NCI-H1930 (cell line): ENCODE results near the gene TGFB2.

Source experiments
- DNase-seq, 2 experiments: peaks; one replicate each; lab custom pipeline; 2025; lab: John Stamatoyannopoulos, UW

Gene TGFB2

GRCh38 chr1:218332416-218332815 is 12.7 kb upstream of the TGFB2 start:
- DNase-seq: no peak

GRCh38 chr1:218336328-218336727 is 8.8 kb upstream of the TGFB2 start:
- peak; percentile 25 to 39 for DNase-seq

GRCh38 chr1:218339267-218339831 is 5.8 kb upstream of the TGFB2 start:
- no peak for DNase-seq

DNA sequence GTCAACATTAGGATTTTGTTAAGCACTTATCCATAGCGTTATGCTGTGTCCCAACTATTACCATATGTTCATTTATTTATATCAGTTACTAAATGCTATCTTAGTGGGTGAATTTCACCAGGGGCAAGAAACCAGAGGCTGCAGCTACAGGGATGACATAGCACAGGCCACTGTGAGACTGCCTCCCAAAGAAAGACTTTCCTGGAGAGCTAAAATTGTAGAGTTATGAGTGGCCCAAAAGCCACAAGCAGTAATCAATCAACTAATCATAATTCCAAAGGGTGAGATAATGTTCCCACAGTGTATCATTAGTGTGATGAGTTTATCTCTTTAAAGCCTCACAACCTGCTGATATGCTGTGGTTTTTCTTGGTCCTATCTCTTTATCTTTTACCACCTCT is 3.8 kb upstream of the TGFB2 start:
- no peak for DNase-seq

GRCh38 chr1:218342091-218342490 is 3.0 kb upstream of the TGFB2 start:
- no peak for DNase-seq

DNA sequence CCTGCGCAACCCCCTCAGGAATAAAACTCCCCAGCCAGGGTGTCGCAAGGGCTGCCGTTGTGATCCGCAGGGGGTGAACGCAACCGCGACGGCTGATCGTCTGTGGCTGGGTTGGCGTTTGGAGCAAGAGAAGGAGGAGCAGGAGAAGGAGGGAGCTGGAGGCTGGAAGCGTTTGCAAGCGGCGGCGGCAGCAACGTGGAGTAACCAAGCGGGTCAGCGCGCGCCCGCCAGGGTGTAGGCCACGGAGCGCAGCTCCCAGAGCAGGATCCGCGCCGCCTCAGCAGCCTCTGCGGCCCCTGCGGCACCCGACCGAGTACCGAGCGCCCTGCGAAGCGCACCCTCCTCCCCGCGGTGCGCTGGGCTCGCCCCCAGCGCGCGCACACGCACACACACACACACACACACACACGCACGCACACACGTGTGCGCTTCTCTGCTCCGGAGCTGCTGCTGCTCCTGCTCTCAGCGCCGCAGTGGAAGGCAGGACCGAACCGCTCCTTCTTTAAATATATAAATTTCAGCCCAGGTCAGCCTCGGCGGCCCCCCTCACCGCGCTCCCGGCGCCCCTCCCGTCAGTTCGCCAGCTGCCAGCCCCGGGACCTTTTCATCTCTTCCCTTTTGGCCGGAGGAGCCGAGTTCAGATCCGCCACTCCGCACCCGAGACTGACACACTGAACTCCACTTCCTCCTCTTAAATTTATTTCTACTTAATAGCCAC is 696 bp downstream of the TGFB2 start:
- DNase-seq: no peak

DNA sequence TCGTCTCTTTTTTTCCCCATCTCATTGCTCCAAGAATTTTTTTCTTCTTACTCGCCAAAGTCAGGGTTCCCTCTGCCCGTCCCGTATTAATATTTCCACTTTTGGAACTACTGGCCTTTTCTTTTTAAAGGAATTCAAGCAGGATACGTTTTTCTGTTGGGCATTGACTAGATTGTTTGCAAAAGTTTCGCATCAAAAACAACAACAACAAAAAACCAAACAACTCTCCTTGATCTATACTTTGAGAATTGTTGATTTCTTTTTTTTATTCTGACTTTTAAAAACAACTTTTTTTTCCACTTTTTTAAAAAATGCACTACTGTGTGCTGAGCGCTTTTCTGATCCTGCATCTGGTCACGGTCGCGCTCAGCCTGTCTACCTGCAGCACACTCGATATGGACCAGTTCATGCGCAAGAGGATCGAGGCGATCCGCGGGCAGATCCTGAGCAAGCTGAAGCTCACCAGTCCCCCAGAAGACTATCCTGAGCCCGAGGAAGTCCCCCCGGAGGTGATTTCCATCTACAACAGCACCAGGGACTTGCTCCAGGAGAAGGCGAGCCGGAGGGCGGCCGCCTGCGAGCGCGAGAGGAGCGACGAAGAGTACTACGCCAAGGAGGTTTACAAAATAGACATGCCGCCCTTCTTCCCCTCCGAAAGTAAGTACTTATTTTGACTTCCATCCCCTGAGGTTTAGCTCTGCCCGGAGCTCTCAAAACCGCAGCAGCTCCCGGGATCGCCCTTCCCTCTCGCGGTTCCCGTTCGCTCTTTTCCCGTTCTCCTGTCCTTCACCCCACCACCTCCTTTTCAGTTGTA is 1.5 kb downstream of the TGFB2 start:
- DNase-seq: no peak

GRCh38 chr1:218347336-218347722 is 2.2 kb downstream of the TGFB2 start:
- DNase-seq: no peak

DNA sequence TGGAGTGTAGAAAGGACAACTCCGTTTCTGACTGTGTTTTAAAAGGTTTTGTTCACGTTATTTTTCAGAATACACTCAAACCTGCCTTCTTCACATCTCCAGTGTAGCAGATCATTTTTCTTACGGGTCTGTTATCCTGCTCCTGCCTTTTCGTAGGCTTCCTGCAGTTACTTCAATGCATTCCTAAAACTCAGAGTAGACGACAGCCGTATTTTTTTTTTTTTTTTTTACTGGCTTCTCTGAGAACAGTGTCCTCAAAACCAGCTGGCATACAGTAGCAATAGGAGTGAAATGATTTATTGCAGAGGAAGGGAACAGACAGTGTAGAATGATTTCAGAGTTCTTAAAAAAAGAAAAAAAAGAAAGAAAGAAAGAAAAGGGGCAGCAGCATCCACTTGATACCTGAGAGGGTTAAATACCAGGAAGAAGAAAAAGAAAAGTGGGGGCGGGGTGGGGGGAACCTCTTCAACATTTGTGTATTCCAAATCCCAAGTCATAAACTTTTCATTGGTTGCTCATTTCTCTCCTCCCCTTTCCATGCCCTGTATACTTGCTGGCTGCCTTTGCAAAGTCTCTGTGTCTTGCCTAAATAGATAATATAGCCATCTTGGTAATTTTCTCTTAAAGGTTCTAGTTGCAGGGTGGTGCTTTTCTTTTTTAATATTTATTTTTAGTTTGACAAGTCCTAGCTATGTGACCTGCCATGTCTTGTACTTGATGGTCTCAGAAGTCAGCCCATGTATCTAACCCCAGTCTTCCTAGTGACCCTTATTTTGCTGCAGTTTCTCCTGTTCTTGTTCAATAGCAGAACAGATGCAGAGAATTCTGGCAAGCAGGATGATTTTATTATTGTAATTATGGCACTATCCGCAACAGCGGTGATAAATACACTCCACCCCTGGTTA is 2.8 kb downstream of the TGFB2 start:
- DNase-seq: no peak

DNA sequence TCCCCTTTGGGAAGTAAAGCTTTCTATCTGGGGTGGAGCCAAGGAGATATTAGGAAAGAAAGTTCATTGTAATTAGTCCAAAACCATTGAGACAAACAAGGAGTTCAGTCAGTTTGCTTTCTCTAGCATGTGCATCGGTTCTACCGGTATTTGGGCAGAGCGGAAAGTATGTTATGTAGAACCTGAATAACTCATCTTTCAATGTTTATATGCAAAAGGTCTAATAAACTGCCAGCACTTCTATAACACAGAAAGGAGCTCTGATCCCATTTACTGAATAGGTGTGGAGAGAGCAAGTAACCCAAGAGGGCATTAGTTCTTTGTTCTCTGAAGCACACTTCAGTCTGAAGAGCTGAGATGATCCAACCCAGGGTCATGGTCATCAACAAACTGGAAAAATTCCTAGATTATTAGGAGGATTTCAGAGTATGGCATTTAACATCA is 3.5 kb downstream of the TGFB2 start:
- no peak for DNase-seq

GRCh38 chr1:218349348-218350034 is 4.4 kb downstream of the TGFB2 start:
- DNase-seq: no peak

GRCh38 chr1:218350035-218350525 is 4.9 kb downstream of the TGFB2 start:
- DNase-seq: no peak

DNA sequence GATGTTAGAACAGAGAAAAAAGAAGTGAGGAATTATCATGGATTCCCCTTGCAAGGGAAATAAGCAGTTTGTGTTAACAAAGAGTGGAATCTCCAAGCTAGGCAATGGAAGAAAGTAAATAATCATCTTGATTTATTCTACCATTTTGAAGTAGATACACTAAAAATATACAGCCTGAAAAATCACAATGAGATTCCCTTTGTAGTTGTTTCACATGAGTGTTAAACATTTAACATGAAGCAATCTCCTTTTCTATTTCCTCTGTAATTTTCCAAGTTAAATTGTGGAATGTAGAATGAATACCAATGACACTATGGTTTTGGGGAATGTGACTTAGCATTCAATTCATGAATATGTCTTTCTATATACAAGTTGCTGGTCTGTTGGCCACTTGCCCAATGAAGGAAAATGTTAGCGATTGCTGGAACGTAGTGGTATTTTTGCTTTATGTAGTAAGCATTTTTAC is 5.7 kb downstream of the TGFB2 start:
- no peak for DNase-seq

DNA sequence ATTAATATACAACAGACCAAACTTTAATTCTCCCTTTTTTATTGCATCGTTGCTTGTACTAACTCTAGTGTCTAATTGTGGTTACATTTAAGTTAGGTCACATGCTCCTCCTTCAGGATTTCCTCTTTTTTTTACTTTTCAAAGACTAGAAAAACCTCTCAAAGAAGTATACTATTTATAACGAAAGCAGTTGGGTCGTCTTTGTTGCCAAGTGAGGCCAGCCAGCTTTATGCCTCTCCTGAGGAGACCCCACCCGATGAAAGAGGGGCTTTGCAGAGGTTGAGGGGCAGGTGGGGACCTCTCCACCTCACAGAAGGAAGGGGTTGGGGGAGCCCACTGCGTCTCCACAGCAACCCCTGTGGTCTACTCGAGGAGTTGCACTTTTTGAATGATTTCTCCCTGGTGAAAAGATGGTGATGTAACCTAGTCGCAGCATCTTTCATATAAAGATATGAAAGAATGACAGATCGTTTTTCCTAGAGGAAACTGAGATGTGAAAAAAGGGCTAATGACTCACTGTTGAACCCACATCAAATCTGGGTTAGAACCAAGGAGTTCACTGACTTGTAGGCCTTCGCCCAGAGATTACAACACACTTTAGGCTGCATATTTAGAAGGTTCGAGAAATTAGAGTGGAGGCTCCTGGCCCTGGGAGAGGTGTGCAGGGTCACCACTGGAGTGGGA is 6.4 kb downstream of the TGFB2 start:
- no peak for DNase-seq

DNA sequence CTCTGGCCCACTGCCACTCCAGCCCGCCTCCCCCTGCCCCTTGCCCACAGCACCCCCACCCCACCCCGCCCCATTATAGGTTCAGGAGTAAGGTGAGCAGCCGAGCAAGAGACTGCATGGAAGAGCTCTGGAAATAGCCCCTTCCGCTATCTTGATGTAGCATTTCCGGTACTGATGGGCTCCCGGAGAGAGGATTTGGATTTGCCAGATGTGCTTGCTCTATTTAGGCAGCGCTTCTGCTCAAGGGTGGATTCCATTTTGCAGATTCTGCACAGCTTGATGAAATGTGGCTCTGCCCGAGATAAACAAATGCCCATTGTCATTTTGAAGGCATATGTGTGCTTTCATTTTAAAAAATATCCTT is 6.9 kb downstream of the TGFB2 start:
- DNase-seq: no peak

GRCh38 chr1:218353656-218354055 is 8.5 kb downstream of the TGFB2 start:
- no peak for DNase-seq

DNA sequence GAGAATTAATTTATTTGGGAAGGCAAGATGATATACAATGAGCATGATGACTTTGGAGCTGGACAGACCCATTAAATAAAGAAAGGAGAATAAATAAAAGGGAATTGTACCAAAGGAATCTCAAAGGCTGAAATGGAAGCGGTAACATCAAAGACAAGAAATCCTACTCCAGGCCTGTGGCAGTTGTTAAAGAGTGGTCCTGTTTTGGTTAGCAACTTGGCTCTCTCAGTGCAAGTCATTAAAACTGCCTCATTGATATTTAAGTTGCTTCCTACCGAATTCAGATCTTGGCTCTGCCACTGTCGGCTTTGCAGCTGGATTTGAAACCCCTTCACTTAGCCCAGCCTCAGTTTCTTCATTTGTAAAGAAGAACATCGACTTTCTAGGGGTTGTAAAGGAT is 10.1 kb downstream of the TGFB2 start:
- no peak for DNase-seq

DNA sequence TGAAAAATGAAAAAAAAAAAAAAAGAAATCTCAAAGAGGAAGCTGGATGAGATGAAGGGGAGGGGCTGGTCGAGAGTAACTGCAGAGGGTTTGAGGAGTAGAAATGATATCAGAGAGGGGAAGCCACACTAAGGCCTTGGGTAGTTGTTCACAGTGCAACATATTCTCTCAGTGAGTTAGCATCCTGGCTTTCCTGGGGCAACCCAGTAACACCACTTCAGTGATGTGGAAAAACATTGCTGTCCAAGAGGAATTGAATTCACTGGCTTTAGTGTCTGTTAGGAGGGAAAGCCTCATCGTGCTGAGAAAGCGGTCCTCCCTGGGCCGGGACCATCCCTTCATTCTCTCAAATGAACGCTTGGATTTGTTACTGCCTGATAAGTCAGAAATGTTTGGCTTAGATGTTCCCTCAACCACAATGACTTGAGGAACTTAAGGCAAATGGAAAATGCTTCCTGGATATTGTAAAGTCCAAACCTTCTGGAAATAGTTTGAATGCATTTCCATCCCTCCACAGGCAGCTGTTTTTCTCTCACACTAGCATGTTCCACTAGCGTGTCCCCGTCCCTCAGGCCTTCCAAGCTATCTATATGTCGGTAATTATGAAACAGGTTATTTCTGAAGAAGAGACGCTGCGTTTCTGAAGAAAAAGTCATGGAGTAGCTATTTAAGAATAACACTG is 12.2 kb downstream of the TGFB2 start:
- no peak for DNase-seq

DNA sequence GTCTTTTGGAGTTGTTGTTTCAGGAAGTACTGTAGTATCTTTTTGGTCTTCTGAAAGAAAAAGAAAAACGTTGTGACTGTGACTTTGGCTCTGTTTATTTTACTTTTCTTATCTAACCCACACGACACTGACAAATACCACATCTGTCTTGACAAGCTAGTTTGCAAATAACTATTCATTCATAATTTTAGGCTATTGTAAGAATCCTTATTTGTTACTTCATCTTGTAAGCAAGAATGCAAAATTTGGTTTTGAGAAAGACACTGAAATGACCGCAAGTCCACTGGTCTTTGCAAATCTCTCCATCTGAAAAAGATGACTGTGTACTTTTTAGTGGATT is 12.7 kb downstream of the TGFB2 start:
- DNase-seq: no peak
